ENCODE results near the gene AFP.

The AFP gene

DNA sequence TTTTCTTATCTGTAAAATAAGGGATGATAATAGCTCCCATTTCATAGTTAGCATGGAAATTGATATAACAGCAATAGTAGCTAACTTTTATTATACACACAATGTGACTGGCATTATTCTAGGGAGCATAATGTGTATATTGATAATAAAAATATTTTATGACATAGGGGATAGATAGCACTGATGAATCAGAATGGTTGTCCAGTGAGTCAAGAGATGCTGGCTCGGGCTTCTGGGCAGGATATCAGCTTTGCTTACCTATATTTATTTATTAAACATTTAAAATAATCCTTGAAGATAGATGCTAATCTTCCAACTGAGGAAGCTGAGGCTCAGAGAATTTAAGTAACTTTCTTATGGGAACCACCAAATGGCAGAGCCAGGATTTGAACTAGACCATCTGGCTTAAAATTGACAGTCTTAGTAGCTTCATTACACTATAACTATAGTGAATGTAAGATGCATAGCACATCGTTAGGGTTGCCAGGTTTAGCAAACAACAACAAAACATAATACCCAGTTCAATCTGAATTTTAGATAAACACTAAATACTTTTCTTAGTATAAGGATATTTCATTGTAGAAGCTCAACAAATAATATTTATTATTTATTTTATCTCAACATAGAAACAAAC lies 2.7 kb downstream of the AFP start:
- no peak for TF ChIP-seq ZNF274 (IDR thresholded peaks at IDR 0.05; ENCODE audit: low read depth, low read length)
- H3K4me3 ChIP-seq (ENCODE audit: low read length): no peak overlapping the region

DNA sequence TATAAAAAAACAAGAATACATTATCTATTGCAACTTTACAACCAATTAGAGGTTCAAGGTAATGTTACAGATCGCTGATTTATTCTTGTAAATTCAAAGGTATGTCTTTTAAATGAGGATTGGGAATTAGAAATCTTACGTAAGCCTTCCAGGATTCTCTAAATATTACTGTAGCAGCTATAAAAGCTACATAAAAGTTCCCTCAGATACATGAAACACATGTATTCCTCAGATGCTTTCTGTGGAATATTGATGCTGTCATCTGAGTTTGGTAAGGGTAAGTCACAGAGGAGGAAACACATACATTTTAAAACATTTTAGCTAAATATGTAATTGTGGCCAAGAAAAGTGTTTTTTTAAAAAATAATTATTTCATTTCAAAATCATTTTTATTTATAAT lies 3.4 kb downstream of the AFP start:
- TF ChIP-seq ZNF274 (IDR thresholded peaks at IDR 0.05; ENCODE audit: low read depth, low read length): no peak

DNA sequence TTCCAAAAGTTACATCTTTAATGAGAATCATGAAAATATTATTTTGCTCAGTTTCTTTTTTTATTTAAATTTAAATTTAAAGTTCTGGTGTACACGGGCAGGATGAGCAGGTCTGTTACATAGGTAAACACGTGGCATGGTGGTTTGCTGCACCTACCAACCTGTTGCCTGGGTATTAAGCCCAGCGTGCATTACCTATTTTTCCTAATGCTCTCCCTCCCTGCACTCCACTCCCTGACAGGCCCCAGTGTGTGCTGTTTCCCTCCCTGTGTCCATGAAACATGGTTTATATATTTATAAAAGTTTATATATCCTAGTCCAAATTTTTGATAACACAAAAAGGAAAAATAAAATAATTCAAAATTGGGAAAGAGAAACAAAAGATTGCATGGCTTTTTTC lies 4.0 kb downstream of the AFP start:
- no peak for TF ChIP-seq ZNF274 (IDR thresholded peaks at IDR 0.05; ENCODE audit: low read depth, low read length)
- H3K4me3 ChIP-seq (ENCODE audit: low read length): no peak overlapping the region

More for the DNA sequence above, 3.4 kb downstream of the AFP start:
- no peak overlapping the region for H3K4me3 ChIP-seq (ENCODE audit: low read length)

DNA sequence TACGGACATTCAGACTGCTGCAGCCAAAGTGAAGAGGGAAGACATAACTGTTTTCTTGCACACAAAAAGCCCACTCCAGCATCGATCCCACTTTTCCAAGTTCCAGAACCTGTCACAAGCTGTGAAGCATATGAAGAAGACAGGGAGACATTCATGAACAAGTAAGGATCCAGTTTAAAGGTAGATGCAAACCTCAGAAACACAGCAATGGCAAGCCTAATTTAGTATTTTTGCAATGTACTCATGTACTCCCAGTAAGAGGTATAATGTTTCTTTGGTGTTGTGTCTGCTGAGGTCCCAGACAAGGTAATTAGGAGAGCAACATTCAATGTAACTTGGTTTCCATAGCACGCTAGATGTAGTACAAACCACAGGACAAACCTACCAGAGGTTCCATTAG lies 4.6 kb downstream of the AFP start:
- no peak overlapping the region for H3K4me3 ChIP-seq (ENCODE audit: low read length)
- no peak for TF ChIP-seq ZNF274 (IDR thresholded peaks at IDR 0.05; ENCODE audit: low read depth, low read length)

DNA sequence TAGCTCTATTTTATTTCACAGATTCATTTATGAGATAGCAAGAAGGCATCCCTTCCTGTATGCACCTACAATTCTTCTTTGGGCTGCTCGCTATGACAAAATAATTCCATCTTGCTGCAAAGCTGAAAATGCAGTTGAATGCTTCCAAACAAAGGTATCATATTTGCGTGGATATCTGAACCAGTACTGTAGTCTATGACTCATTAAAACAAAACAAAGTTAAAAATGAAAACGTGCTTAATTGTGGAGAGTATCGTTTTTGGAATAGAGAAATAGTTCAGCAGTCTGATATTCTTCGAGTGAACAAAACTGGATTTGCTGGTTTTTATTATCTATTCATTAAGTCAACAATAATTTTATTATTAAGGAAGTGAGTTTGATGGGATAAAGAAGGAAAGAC lies 6.3 kb downstream of the AFP start:
- no peak for TF ChIP-seq ZNF274 (IDR thresholded peaks at IDR 0.05; ENCODE audit: low read depth, low read length)
- H3K4me3 ChIP-seq (ENCODE audit: low read length): no peak overlapping the region

DNA sequence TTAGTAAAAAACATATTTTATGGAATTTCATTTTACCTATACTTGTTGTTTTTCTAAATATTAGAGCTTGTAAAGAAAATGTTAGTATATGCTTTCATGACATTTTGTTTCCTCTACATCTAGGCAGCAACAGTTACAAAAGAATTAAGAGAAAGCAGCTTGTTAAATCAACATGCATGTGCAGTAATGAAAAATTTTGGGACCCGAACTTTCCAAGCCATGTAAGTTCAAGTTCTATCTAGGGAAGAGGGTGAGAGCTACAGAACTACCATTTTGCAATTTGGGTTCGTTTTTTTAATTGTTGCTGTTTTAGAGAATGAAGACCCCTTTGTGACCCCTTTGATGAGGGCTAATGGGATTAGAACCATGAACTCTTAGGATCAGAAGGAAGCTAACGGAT lies 7.2 kb downstream of the AFP start:
- TF ChIP-seq ZNF274 (IDR thresholded peaks at IDR 0.05; ENCODE audit: low read depth, low read length): no peak
- no peak overlapping the region for H3K4me3 ChIP-seq (ENCODE audit: low read length)

DNA sequence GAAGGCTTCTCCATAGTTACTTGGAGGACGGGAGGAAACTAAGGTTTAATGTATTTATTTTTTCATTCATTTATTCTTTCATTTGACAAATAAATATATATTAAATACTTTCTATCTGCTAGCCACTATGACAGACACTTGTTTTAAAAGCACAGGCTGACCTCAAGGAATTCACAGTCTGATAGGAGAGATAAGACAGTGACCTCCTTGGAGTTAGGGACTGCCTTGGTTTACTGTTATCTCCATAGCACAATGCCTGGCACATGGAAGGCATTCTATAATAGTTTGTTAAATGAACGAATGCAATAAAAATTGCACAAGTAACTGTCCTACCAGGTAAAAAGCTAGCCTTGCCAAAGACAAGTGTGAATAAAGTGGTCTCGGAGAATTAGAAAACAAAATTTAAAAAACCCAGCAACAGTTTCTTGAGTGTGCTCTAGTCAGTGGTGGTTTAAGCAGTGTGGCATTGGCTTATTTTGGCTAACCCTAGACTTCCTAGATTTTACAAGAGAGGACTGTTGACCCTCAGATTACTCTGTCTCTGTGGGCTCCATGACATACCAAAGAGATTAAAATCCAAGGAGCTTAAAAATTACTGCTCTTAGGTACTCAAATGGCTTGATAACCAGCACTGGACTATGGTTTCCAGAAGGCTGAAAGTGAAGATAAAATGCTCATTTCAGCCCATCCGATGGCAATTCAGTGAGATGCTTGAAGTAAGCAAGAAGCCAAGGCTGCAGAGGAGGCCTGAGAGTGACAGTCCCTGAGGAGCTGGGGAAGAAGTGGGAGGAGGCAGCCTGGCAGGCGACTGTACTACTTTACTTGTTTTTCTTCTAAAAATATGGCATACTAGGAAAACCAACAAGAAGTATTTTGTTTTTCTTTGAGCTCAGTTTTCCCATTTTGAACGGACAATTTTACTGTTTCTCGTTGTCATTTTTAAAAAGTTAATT lies 9.6 kb downstream of the AFP start:
- no peak overlapping the region for H3K4me3 ChIP-seq (ENCODE audit: low read length)
- no peak for TF ChIP-seq ZNF274 (IDR thresholded peaks at IDR 0.05; ENCODE audit: low read depth, low read length)

DNA sequence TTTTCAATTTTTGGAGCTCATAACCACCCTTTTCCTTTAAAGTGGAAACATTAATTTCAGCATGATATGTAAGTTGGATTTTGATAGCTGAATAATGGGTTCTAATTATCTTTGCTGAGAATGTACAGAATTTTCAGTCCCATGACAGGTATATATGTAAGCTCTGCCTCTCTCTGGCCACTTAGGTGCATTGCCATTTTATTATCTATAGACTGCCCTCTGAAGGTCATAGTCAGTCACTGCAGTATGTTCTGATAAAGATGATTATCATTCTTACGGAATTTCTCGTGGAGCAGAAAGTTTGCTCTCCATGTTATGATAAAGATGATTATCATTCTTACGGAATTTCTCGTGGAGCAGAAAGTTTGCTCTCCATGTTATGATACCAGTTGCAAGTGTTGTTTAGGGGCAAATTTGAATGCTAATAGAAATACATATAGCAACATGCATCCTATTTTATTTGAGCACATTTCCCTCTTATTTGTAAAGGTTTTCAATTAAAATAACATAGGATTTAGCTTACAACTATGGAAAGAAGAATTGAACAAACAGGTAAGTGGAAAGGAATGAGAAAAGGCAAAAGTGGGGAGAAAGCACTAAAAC lies 10.4 kb downstream of the AFP start:
- no peak overlapping the region for H3K4me3 ChIP-seq (ENCODE audit: low read length)
- TF ChIP-seq ZNF274 (IDR thresholded peaks at IDR 0.05; ENCODE audit: low read depth, low read length): no peak

DNA sequence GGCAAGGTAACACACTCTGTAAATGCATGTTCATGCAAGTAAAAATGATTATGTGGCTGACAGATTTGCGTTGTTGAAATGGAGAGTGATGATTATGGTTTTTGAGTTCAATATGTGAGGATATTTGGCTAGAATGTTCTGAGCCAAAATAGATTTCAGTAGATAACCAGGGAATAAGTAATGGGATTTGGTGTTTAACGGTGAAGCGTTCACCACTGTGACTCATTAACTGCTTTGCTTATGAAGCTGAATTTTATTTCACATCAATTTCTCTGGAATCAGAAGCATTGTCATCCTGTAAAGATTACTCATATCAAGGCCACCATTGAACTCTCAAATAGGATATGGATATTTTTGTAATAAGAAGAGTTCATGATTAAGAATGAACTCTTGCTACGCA lies 11.7 kb downstream of the AFP start:
- TF ChIP-seq ZNF274 (IDR thresholded peaks at IDR 0.05; ENCODE audit: low read depth, low read length): no peak
- no peak overlapping the region for H3K4me3 ChIP-seq (ENCODE audit: low read length)

DNA sequence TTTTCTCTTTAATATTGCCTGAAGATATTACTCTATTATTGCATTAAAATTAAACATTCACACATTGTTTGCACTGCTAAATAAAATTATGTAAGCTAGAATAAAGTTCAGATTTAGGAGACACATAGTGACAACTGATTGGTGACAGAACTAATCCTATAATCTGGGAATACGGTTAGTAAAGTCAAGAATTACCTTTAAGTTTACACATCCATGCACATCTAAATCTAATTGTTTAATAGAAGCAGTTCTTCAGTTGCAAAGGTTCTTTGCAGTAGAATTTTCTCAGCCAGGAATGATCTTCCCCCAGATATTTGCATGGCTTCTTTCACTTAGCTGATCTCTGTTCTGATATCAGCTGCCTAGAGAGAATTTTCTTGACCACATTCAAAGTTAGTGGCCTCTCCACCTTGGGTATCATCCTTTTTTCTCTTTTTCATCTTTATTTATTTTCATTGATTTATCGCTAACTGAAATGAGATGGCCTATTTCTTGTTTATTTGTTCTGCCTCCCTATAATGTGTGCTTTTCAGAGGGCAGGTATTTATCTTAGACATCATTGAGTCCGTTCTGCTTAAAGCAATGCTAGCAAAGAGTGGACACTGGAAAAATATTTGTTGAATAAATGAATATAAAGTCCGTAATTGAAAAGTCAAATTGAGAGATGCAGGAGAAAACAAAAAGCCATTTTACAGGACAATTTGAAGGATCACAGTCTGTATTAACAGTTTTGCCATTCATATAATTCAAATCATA lies 12.6 kb downstream of the AFP start:
- H3K4me3 ChIP-seq (ENCODE audit: low read length): no peak overlapping the region
- no peak for TF ChIP-seq ZNF274 (IDR thresholded peaks at IDR 0.05; ENCODE audit: low read depth, low read length)

DNA sequence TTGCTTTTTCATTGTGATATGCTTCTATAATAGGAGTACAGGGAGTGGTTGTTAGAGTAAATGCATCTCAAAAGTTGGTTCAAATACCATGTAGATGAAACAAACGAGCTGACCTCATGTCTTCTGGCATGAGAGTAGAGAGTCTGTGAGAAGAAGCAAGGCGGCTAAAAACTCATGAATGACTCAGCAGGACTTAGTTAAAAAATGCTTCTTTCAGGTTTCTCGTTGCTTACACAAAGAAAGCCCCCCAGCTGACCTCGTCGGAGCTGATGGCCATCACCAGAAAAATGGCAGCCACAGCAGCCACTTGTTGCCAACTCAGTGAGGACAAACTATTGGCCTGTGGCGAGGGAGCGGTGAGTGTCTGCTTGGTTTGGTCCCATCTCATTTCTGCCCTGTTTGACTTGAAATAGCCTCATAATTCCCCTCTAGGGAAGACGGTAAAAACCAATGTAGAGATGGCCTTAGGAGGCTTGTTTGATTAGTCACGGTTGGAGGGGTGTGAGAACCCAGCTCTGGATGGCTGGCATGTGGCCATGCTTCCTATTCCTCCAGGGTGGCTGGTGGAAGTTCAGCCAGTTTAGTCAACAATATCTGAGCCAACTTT lies 14.5 kb downstream of the AFP start:
- TF ChIP-seq ZNF274 (IDR thresholded peaks at IDR 0.05; ENCODE audit: low read depth, low read length): no peak
- H3K4me3 ChIP-seq (ENCODE audit: low read length): no peak overlapping the region

DNA sequence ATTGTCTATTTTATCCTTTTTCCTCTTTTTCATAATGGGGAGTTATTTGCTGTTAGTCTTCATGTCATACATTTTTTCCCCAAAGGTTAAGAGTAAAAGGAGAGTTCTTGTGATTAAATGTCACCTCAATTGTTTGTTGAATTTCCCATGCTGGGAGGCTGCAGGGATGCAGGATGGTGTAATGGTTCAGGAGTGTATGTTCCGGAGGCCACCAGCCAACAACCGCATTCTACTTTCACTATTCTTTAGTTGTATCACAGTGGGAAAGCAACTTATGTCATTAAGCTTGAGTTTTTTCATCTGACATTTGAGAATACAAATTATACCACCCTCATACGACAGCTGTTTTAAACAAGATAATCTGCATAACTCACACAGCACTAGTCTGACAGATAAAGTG lies 15.4 kb downstream of the AFP start:
- no peak overlapping the region for H3K4me3 ChIP-seq (ENCODE audit: low read length)
- no peak for TF ChIP-seq ZNF274 (IDR thresholded peaks at IDR 0.05; ENCODE audit: low read depth, low read length)

DNA sequence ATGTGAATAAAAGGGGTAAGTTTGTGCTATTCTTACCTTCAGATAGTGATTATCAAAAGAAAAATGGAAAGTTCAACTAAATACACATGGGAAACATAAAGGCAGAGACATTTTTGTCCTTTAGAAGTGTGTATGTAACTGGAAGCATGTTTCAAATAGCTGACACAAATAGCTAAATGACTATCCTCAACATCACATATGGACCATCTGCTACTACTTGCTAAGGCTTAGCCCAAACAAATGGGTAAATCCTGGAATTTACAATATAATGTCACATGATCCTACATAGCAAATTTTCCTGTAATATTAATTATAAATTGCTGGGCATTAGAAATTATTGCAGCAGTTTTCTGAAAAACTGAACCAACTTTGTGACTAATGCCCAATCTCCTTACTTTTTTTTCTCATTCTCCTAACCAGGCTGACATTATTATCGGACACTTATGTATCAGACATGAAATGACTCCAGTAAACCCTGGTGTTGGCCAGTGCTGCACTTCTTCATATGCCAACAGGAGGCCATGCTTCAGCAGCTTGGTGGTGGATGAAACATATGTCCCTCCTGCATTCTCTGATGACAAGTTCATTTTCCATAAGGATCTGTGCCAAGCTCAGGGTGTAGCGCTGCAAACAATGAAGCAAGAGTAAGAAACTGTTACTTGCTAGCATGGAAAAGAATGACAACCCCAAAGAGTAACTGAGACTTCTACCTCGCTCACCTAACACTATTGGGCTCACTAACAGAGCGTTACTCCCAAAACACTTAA lies 16.1 kb downstream of the AFP start:
- H3K4me3 ChIP-seq (ENCODE audit: low read length): no peak overlapping the region
- TF ChIP-seq ZNF274 (IDR thresholded peaks at IDR 0.05; ENCODE audit: low read depth, low read length): no peak
